Left ventricle myocardium superior (tissue), 1 donor: ENCODE results near the gene YPEL2. TPM values are rescaled to one million over a fixed set of nuclear protein-coding genes. Genes with fewer than 3 reads are reported as not detected.

Experiments
- ATAC-seq: fragments of 200-7000 bp; cut with Tn5 transposase; one replicate; pipeline ENCODE4 v1.9.1; 2020; ENCODE audit warnings: mild to moderate bottlenecking, moderate library complexity
- DNase-seq: peaks from one replicate; pipeline ENCODE4 v3.0.0-alpha.2; 2020
- intact Hi-C: fragments of 100-400 bp; cut with micrococcal nuclease; formaldehyde crosslinking; loops from one replicate; pipeline ENCODE4 v1.11.0; 2022
- microRNA-seq: library from miRNA; unstranded; fragments of <30 nt; microRNA quantifications from one replicate; pipeline ENCODE4 v1.2.0, GENCODE V29; 2020; ENCODE audit warnings: borderline number of aligned reads
- total RNA-seq: library from RNA; stranded (reverse); fragmentation: NEBNext Ultra II Directional; extraction: Animal tissue kit (Norgen Biotek cat#: 25700); gene quantifications from one replicate; pipeline ENCODE4 v1.2.1, GENCODE V29; 2021
- donor health status: DM: no; HTN: yes; CAD: no; lungs with severe emphysema.

The YPEL2 gene
- total RNA-seq, 1 donor from 2014 or later: 38.9 TPM

DNA sequence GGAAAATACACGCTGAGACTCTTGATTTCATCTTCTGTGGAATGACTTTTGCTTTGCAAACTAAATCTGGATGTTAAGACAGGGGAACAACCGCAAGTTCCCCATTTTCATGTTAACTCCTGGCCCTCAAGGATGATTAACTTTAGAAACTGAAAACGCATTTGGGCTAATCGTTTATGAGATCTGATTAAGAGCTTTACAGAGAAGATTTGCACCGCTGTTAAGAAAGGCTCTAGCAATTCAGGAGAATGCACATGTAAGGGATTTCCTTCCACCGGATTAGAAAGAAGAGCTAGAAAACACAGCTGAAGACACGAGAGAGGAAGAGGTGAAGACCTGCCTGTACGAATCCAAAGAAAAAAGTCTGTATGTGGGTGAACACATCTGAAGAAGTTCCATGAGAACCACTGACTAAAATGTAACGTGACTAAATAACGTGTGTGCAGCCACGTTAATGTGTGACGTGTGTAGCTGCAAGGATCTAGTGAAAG lies 106.4 kb downstream of the YPEL2 start:
- ATAC-seq (no peak), DNase-seq (no peak)
- intact Hi-C loops: no loop called here

- DNase-seq (no peak), ATAC-seq (no peak)
- intact Hi-C loops: no loop called here
These were observed 107.8 kb downstream of the YPEL2 start for GRCh38 chr17:59439262-59439661.

GRCh38 chr17:59439741-59440211 lies 108.3 kb downstream of the YPEL2 start:
- ATAC-seq: no peak
- DNase-seq: no peak
- intact Hi-C loops: loop anchor here (2.0 to 5.0 kb wide), 2 partner anchors 111 to 127 kb away; no protein-coding TSS in a partner anchor

DNA sequence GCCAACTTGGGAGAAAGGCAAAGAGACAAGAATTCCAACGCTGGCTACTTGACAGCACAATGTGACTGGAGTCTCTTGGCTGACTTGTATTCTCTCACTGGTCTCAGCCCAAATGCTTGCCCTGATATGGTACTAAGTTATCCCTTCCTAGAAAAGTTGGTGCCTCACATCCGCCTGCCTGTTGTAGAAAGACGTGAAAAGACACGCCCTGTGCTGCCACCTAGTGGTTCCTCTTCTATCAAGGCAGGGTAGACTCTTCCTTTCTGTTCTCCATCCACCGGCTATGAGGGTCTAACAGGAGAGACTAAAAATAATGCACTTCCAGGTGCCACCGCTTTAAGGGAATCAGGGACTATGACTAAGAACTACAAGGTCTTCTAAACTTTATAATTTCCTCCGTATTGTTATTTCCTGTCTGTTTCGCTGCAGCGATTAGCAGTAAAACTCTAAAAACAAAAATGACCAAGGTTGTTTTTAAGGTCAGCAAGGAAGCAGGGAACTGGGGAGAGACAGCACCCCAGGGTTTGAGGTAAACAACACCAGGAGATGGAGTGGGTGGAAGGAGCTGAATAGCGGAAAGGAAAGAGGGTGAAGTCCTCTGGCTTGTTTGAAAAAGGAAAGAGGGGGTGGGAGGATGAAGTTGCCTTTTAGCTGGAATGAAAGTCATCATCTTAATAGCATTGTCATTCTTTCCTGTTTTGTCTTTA lies 109.5 kb downstream of the YPEL2 start:
- intact Hi-C loops: loop anchor here (2.0 to 5.0 kb wide), 2 partner anchors 112 to 129 kb away; no protein-coding TSS in a partner anchor
- peak; percentile 86 for DNase-seq
- peak; percentile 90 for ATAC-seq

DNA sequence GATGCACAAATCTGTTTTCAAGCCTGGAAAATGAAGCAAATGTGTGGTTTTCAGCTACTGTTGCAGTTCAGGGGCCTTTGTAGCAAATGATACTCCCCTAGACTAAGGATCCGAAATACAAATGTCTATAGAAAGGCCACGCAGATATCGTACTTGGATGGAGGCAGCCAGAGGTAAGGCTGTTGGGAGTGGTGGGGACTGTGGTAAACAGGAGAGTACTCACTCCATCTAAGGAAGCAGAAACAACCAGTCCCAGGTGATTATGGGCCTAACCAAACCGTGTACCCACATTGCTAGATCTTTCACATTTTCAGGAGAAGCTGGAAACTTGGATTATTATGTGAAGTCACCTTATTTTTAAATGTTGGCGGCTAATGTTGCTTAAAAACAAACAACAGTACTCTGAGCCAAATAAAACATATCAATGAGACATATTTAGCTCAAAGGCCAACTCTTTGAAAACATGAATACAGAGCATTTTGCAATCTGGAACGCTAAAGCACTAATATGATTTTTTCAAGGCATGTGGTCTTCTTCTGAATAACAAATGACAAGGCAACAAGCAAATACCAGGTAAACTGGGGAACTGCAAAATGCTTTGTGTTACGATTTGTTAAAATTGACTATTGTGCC lies 110.1 kb downstream of the YPEL2 start:
- DNase-seq (no peak), ATAC-seq (no peak)
- intact Hi-C loops: loop anchor here (2.0 to 5.0 kb wide), 2 partner anchors 113 to 129 kb away; no protein-coding TSS in a partner anchor

- DNase-seq: no peak
- intact Hi-C loops: loop anchor here (5.0 kb wide), 1 partner anchor 131 kb away; no protein-coding TSS in a partner anchor
- no peak for ATAC-seq
These were observed 111.7 kb downstream of the YPEL2 start for GRCh38 chr17:59443106-59443505.

Small RNAs within 50 kb of the gene (microRNA-seq; reads per million reads assigned to microRNA genes)
- gene MIR4729: not detected

Other genes starting within 250 kb of the YPEL2 start
- gene TRIM37, start 224.8 kb upstream of the YPEL2 start, total RNA-seq: 19.4 TPM
- 37.1 TPM for gene SKA2, start 176.5 kb upstream of the YPEL2 start, total RNA-seq
- 1.1 TPM for gene PRR11, start 175.9 kb upstream of the YPEL2 start, total RNA-seq
- gene SMG8, start 121.6 kb upstream of the YPEL2 start, total RNA-seq: 11.3 TPM
- 3.3 TPM for gene GDPD1, start 111.1 kb upstream of the YPEL2 start, total RNA-seq
- gene DHX40, start 234.0 kb downstream of the YPEL2 start, total RNA-seq: 20.9 TPM